Left hindlimb (tissue), 1 donor: ENCODE measurements around the gene KLHL3.

Source experiments
- DNase-seq: peaks from one replicate; pipeline ENCODE4 v3.0.0-alpha.2; 2018

The KLHL3 gene

GRCh38 chr5:137630216-137630971, 105.5 kb downstream of the KLHL3 start:
- DNase-seq, result no peak

DNA sequence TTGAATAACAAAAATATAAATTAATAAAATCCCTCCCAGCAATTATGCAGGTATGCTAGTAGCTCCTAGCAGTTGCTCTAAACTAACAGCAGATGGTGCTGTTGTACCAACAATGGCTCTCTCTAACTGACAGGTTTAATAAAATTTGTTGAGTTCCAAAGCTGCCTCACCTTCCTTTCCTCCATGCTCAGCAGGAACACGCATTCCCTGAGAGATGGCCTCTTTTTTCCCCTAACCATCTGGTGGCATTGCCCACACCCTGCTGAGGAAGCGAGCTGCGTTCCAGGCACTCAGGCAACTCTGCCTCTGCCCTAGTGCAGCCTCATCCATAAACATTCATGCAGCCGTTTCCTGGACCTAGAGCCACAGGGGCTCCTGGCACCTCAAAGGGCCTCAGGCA, 106.2 kb downstream of the KLHL3 start:
- no peak for DNase-seq

GRCh38 chr5:137627706-137628105, 108.2 kb downstream of the KLHL3 start:
- DNase-seq, result no peak

GRCh38 chr5:137627293-137627692, 108.6 kb downstream of the KLHL3 start:
- no peak for DNase-seq

GRCh38 chr5:137624786-137625349, 111.0 kb downstream of the KLHL3 start:
- no peak for DNase-seq

DNA sequence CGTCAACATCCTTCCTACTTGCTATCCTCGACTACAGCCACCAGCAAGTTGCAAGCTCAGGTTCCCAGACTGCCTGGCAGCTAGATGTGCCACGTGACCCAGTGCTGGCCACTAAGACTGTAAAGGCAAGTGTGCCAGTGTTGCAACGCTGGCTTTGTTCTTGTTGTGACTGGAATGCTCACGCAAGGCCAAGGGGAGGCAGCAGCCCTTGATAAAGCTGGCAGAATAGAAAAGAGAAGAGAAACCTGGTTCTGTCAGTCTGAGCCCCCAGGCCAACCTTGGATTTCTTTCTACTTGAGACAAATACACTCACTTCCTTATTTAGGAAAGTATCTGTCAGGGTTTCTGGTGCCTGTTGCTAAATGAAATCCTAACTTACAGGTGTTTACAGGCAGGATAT, 113.0 kb downstream of the KLHL3 start:
- DNase-seq, result no peak

DNA sequence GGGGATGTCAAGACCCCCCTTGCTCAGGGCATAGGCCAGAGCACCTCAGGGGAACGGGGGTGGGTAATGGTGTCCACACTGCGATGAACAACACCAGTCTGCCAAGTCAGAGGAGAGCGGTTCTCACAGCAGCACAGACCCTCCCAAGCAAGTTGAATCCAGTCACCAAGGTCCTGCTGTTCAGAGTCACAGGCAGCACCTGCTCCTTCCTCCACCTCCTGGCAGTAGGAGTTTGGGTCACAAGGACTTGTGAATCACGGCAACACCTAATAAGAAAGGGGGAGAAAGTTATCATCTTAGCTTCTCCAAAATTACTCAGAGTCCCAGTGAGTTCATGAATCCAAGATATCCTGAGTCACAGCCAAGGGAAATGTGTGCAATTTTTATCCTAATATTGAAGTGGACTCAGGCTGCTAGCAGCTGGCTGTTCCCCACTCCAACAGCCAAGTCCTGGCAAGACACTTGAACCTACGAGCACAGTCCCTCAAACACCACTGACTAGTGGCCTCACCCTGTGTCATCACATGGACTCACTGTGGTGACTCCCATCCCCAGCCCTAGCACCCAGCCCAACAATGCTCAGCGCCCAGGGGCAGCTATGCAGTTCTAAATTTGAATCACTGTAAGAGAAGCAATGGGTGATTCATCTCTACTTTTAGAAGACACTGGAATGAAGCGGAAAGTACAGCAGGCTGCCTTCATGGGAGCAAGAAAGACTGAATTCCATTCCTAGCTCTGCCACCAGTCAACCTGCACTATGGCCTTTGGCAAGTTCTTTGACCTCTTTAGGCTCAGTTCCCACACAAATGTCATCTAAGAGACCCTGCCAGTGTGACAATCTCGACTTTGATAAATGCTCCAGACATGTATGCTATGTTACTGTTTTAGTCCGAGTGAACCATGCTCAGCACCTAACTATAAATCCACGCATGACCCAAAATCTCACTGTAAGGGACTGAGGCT, 113.7 kb downstream of the KLHL3 start:
- no peak for DNase-seq

- DNase-seq, result no peak
Observed at GRCh38 chr5:137621306-137621705, 114.6 kb downstream of the KLHL3 start.

- no peak for DNase-seq
Observed at GRCh38 chr5:137619191-137619870, 116.6 kb downstream of the KLHL3 start.

- no peak for DNase-seq
Observed at GRCh38 chr5:137618476-137618875, 117.4 kb downstream of the KLHL3 start.

- no peak for DNase-seq
Observed at GRCh38 chr5:137617528-137618205, 118.2 kb downstream of the KLHL3 start.

DNA sequence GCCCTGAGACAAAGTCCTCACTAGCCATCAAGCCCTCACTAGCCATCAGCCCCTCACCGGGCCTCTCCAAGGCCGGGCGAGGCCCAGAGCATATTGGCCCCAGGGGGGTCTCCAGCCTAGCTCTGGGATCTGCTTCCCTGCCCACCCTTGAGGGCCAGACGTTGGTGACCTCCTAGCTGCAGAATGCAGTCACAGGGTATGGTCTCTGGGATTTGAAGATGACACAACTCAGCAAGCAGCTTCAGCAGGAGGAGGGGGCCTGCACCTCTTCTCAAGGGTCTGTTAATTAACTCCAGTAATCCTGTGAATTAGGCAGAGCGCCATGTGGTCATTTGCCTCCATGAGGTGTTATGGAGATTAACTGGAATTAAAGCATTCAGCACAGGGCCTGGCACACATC, 119.8 kb downstream of the KLHL3 start:
- no peak for DNase-seq

- DNase-seq, result no peak
Observed at GRCh38 chr5:137615171-137615775, 120.6 kb downstream of the KLHL3 start.

DNA sequence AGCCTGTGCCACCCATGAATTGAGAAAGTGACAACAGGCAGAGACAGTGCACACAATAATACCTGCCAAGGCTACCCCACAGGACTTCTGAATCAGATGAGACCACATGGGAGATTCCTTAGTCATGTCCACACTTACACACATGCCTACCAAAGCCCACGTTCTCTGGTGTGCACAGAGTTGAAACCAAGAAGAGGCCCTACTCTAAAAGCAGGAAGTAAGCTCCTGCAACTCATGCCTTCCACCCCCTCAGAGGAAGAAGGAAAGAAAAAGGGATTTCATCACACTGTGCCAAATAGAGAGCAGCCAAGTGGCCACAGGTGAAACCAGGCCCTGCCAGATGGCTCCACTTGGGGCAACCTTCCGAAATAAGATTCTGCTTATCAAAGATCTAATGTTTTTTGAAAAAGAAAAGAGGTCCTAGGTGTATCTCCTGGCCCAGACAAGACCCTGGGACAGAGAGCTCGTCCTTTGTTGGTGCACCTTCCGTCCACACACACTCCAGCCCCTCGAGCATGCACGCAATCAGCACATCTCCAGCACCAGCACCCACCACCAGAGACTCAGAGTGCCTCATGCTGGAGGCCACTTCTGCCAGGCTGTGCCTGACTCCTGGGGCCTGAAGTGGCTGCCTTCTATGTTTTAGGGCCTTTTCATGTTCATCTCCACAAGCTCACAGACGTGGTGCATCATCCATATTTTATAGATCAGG, 122.2 kb downstream of the KLHL3 start:
- no peak for DNase-seq

GRCh38 chr5:137612576-137612975, 123.3 kb downstream of the KLHL3 start:
- no peak for DNase-seq

DNA sequence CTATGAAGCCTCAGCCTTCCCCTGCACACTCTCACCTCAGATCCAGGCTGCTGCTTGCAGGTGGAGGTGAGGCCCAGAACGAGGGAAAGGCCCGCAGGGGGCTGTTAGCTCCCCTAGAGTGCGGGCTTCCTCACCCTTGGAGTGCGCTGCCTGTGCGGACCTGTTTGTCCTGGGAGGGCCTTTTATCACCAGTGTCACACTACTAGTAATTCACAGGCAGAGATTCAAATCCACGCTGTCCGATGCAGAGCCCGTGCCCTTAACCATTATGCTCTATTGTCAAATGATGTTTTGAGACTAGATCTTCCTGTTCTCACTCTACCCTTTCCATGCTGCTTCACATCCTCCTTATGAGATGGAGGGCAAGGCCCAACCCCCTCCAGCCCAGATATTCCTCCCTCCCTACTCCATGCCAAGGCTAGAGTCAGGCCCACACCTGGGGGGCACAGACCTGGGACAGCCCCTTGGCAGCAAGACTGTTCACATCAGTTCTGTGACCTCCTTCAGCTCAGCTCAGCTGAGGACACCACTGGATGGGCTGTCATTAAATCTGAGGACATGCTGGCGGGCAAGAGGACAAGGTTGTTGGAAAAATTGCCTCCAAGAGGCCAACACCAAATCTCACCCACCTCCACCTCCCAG, 124.0 kb downstream of the KLHL3 start:
- DNase-seq, result no peak

DNA sequence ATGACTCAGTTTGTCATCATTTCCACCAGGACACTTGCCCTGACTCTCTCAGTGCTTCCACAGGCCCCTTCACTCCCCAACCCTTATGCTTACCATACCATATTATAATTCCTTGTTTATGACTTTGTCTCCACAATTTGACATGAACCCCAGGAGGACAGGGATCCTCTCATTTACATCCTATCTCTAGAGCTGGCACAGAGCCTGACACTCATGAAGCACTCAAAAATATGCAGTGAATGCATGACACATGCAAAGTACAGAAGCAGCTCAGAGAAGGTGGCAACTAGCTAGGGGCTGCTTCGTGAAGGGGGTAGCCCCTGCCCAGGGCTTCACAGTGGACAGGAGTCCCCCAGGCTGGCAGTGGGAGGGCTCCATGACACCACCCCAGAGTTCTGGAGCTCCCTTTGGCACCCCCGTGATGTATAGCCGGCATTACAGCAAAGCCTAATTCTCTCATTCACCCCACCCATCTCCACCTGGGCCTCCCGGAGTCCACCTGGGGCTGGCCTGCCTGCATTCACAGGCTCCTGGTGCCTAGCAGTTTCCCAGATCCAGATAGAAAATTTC, 124.8 kb downstream of the KLHL3 start:
- no peak for DNase-seq

GRCh38 chr5:137610598-137610997, 125.3 kb downstream of the KLHL3 start:
- DNase-seq, result no peak

DNA sequence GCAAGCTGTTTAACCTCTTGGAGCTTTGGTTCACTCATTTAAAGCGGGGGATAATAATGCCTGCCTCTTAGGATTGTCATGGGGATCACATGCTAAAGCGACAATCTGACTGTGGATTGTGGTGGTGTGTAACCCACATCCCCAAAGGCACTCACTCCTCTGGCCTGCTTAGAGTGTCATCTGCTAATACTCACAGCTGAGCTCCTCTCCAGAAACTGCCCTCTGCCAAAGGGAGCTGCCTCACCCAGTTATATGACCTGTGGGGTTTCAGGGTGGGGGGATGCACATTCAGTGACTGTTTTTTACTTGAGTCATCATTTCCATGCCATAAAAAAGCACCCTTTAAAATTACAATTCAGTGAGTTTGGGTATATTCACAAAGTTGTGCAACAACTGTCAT, 126.8 kb downstream of the KLHL3 start:
- DNase-seq, result no peak

DNA sequence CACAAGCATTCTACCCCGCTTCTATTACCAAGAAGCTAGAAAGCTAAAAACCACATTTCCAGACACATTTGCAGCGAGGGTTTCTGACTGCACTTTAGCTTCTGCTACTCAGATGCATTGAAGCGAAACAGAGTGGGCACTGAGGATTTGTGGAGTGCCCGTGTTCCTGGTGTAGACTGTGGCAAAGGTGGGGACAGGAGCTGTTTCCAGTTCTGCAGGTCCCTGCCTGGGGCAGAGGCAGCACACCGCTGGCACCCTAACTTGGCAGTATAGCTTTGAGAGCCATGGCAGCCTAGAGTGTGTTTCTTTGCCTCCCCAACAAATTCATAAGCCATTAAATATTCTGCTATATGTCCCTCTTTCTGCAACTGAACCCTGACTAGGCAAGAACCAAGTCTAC, 128.1 kb downstream of the KLHL3 start:
- no peak for DNase-seq
